ENCODE results near the gene FSHR. TPM values are rescaled to one million over a fixed set of nuclear protein-coding genes. Genes with fewer than 3 reads are reported as not detected.

FSHR gene
- total and polyA plus RNA-seq, 2 of the 4 experiments (the other 2 are of a cell fraction) = not detected

- DNase-seq (no peak), ATAC-seq (ENCODE audit: low read depth) (no peak)
- H2AK9ac ChIP-seq (replicated peaks; ENCODE audit: low read depth, low read length, poor library complexity) = no peak overlapping the region
- POLR2A ChIA-PET (ENCODE audit: unreplicated experiment) = no interaction called here
- no peak overlapping the region for H4K91ac ChIP-seq (ENCODE audit: insufficient read depth, low read depth, low read length)
- H3K14ac ChIP-seq (replicated peaks; ENCODE audit: low read depth, low read length) = no peak overlapping the region
- intact Hi-C loops (cut with micrococcal nuclease) (no loop called here), in situ Hi-C loops (cut with MboI; ENCODE audit: low sequenced_read_pairs) (no loop called here), dilution Hi-C loops (cut with HindIII; ENCODE audit: low sequenced_read_pairs, unreplicated experiment) (no loop called here)
- TF ChIP-seq CHD1 (IDR thresholded peaks at IDR 0.05; ENCODE audit: low read depth, low read length) = no peak
- TF ChIP-seq BHLHE40 (IDR thresholded peaks at IDR 0.05; ENCODE audit: low read depth, low read length) = no peak
- H2BK5ac ChIP-seq (ENCODE audit: low read depth, low read length, poor library complexity, severe bottlenecking) = no peak overlapping the region
- no TSS peak for BruUV-seq (replicated peaks)
- no peak overlapping the region for H2AK5ac ChIP-seq (ENCODE audit: low read depth, low read length)
- no peak overlapping the region for H3K4me2 ChIP-seq (ENCODE audit: low read depth, low read length)
- no peak overlapping the region for H2BK120ac ChIP-seq (ENCODE audit: low read depth, low read length)
- no peaks in the 10 kb centered on the region for H3K4me1 ChIP-seq (ENCODE audit: control insufficient read depth, insufficient read depth, low read length)
- no peak overlapping the region for H2BK15ac ChIP-seq (ENCODE audit: low read depth, low read length)
- peaks cover 7% of the 10 kb centered on the region for H3K9me3 ChIP-seq (ENCODE audit: control insufficient read depth, insufficient read depth, low read length)
- H3K4me3 ChIP-seq (ENCODE audit: insufficient read depth, low read depth, low read length) = no peak overlapping the region
- no peak overlapping the region for H3K18ac ChIP-seq (ENCODE audit: low read depth, low read length)
- H4K5ac ChIP-seq (ENCODE audit: low read depth, low read length) = no peak overlapping the region
- no peak overlapping the region for H3K56ac ChIP-seq (ENCODE audit: extremely low read depth, insufficient read depth, low read length)
- H3K36me3 ChIP-seq (ENCODE audit: control insufficient read depth, insufficient read depth, low read length) = no peaks in the 10 kb centered on the region
- H4K8ac ChIP-seq (ENCODE audit: low read depth in 2 of 2, low read length in 2 of 2) = no peak overlapping the region
- no peak overlapping the region for H2BK20ac ChIP-seq (ENCODE audit: low read depth, low read length)
- H3K9ac ChIP-seq (ENCODE audit: low read depth, low read length) = no peak overlapping the region
- WGBS, 2 experiments (ENCODE audit: extremely low coverage in 2 of 2, insufficient read length in 1 of 2) = no CpG with 5 or more reads among the region's 2 CpGs
- CTCF ChIA-PET = no interaction called here
- no peaks in the 10 kb centered on the region for H3K27me3 ChIP-seq (ENCODE audit: control insufficient read depth, insufficient read depth, low read length)
- no peaks in the 10 kb centered on the region for H3K9me1 ChIP-seq (ENCODE audit: insufficient read depth, low read length)
- no peaks in the 10 kb centered on the region for H4K20me1 ChIP-seq (ENCODE audit: insufficient read depth, low read length)
- H2AFZ ChIP-seq (replicated peaks; ENCODE audit: low read length, poor library complexity) = no peak overlapping the region
- H3K79me1 ChIP-seq (ENCODE audit: low read depth in 1 of 2, low read length in 2 of 2) = no peaks in the 10 kb centered on the region
- H3K23ac ChIP-seq (ENCODE audit: low read depth, low read length) = no peak overlapping the region
- no peak overlapping the region for H3K27ac ChIP-seq (ENCODE audit: insufficient read depth, low read length)
- H3K4ac ChIP-seq (ENCODE audit: low read depth, low read length) = no peak overlapping the region
Observed at GRCh38 chr2:49153252-49153651, 1.1 kb downstream of the FSHR start.

Measured in IMR-90 (cell line).